Measurements from ENCODE around the gene S1PR3. TPM values are rescaled to one million over a fixed set of nuclear protein-coding genes. Genes with fewer than 3 reads are reported as not detected.
A peak's percentile ranks its signal among the peaks of the same experiment; 100 is the strongest.

Gene S1PR3
- total RNA-seq, 1 donor from 2014 or later, result 4.5 TPM

GRCh38 chr9:89000371-89000781, 9.1 kb downstream of the S1PR3 start:
- Mint-ChIP-seq H3K27ac (ENCODE audit: unreplicated experiment) (no peak overlapping the region), H3K4me3 (ENCODE audit: unreplicated experiment) (no peak overlapping the region), H3K36me3 (ENCODE audit: low read depth) (no peaks in the 10 kb centered on the region), H3K27me3 (ENCODE audit: low read depth) (no peaks in the 10 kb centered on the region), H3K4me1 (ENCODE audit: low read depth) (peaks cover 25% of the 10 kb centered on the region), H3K9me3 (ENCODE audit: low read depth) (no peaks in the 10 kb centered on the region)
- TF ChIP-seq CTCF (IDR thresholded peaks at IDR 0.05), result no peak
- DNase-seq (ENCODE audit: low spot score), result no peak

GRCh38 chr9:89000973-89001916, 10.0 kb downstream of the S1PR3 start:
- Mint-ChIP-seq H3K9me3 (ENCODE audit: low read depth) (no peaks in the 10 kb centered on the region), H3K27ac (ENCODE audit: unreplicated experiment) (no peak overlapping the region), H3K27me3 (ENCODE audit: low read depth) (no peaks in the 10 kb centered on the region), H3K4me3 (ENCODE audit: unreplicated experiment) (peak overlapping the region; percentile 40), H3K36me3 (ENCODE audit: low read depth) (no peaks in the 10 kb centered on the region), H3K4me1 (ENCODE audit: low read depth) (peaks cover 25% of the 10 kb centered on the region)
- peak; percentile 95 for TF ChIP-seq CTCF (IDR thresholded peaks at IDR 0.05)
- no peak for DNase-seq (ENCODE audit: low spot score)

GRCh38 chr9:89001917-89002540, 10.8 kb downstream of the S1PR3 start:
- Mint-ChIP-seq H3K36me3 (ENCODE audit: low read depth) (no peaks in the 10 kb centered on the region), H3K9me3 (ENCODE audit: low read depth) (no peaks in the 10 kb centered on the region)

GRCh38 chr9:89002987-89003386, 11.7 kb downstream of the S1PR3 start:
- Mint-ChIP-seq H3K4me3 (ENCODE audit: unreplicated experiment) (no peak overlapping the region), H3K27ac (ENCODE audit: unreplicated experiment) (no peak overlapping the region), H3K9me3 (ENCODE audit: low read depth) (no peaks in the 10 kb centered on the region), H3K4me1 (ENCODE audit: low read depth) (peaks cover 25% of the 10 kb centered on the region), H3K27me3 (ENCODE audit: low read depth) (peaks cover 4% of the 10 kb centered on the region), H3K36me3 (ENCODE audit: low read depth) (no peaks in the 10 kb centered on the region)
- no peak for DNase-seq (ENCODE audit: low spot score)
- no peak for TF ChIP-seq CTCF (IDR thresholded peaks at IDR 0.05)

More at GRCh38 chr9:89001917-89002540, 10.8 kb downstream of the S1PR3 start:
- Mint-ChIP-seq H3K27ac (ENCODE audit: unreplicated experiment) (no peak overlapping the region), H3K4me3 (ENCODE audit: unreplicated experiment) (no peak overlapping the region), H3K4me1 (ENCODE audit: low read depth) (peaks cover 25% of the 10 kb centered on the region), H3K27me3 (ENCODE audit: low read depth) (no peaks in the 10 kb centered on the region)
- TF ChIP-seq CTCF (IDR thresholded peaks at IDR 0.05), result no peak
- DNase-seq (ENCODE audit: low spot score), result no peak

- no peaks in the 10 kb centered on the region for H3K9me3 Mint-ChIP-seq (ENCODE audit: low read depth)
- H3K27ac Mint-ChIP-seq (ENCODE audit: unreplicated experiment), result no peak overlapping the region
- no peak for TF ChIP-seq CTCF (IDR thresholded peaks at IDR 0.05)
- peaks cover 7% of the 10 kb centered on the region for H3K27me3 Mint-ChIP-seq (ENCODE audit: low read depth)
- H3K36me3 Mint-ChIP-seq (ENCODE audit: low read depth), result no peaks in the 10 kb centered on the region
- DNase-seq (ENCODE audit: low spot score), result no peak
- no peak overlapping the region for H3K4me3 Mint-ChIP-seq (ENCODE audit: unreplicated experiment)
- H3K4me1 Mint-ChIP-seq (ENCODE audit: low read depth), result peaks cover 17% of the 10 kb centered on the region
These were observed 14.1 kb downstream of the S1PR3 start for GRCh38 chr9:89005323-89005722.

All from chondrocyte (in vitro differentiated cells).